Tibial artery (tissue), 4 donors: ENCODE measurements around the gene TNFSF13.

Experiments
- DNase-seq, 2 donors: peaks; one replicate each; pipeline ENCODE4 v3.0.0-alpha.2; 2019
- H3K27ac ChIP-seq, 2 donors: fragments of 200-600 bp; sonication (generic) in 1 of 2; 1 replicate in 1 of 2; 2 replicates in 1 of 2; pipeline ENCODE4 v1.5.1; 2018 to 2019; ENCODE audit warnings: mild to moderate bottlenecking in 1 of 2
- H3K27me3 ChIP-seq, 2 donors: fragments of 200-600 bp; sonication (generic) in 1 of 2; one replicate each; pipeline versions ENCODE4 v1.5.1 to v1.6.0; 2016 to 2019
- H3K36me3 ChIP-seq, 3 donors: fragments of 200-600 bp; sonication (generic) in 2 of 3; one replicate each; pipeline ENCODE4 v1.5.1; 2016 to 2019; ENCODE audit warnings: mild to moderate bottlenecking in 2 of 3
- H3K4me1 ChIP-seq, 4 donors: fragments of 200-600 bp; sonication (generic) in 2 of 4; 1 replicate in 3 of 4; 2 replicates in 1 of 4; pipeline ENCODE4 v1.5.1; 2016 to 2019
- H3K4me3 ChIP-seq, 2 donors: fragments of 200-600 bp; sonication (generic) in 1 of 2; 1 replicate in 1 of 2; 2 replicates in 1 of 2; pipeline ENCODE4 v1.5.1; 2018 to 2019; ENCODE audit warnings: mild to moderate bottlenecking in 2 of 2
- H3K9me3 ChIP-seq, 3 donors: fragments of 200-600 bp; sonication (generic) in 1 of 3; one replicate each; pipeline ENCODE4 v1.5.1; 2016 to 2019
- intact Hi-C: fragments of 100-400 bp; cut with DNase I; formaldehyde crosslinking; loops from one replicate; pipeline ENCODE4 v1.15.0; 2023; ENCODE audit warnings: low total_unique reads
- TF ChIP-seq, protein P1 (sequence below), 2 experiments: fragments of 200-600 bp in 1 of 2; fragments of 450-650 bp in 1 of 2; IDR thresholded peaks; one replicate each; pipeline ENCODE4 v1.5.1; 2017 to 2019; ENCODE audit warnings: antibody characterized with exemption in 2 of 2, mild to moderate bottlenecking in 1 of 2, moderate library complexity in 1 of 2

TNFSF13 gene, protein sequence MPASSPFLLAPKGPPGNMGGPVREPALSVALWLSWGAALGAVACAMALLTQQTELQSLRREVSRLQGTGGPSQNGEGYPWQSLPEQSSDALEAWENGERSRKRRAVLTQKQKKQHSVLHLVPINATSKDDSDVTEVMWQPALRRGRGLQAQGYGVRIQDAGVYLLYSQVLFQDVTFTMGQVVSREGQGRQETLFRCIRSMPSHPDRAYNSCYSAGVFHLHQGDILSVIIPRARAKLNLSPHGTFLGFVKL

DNA sequence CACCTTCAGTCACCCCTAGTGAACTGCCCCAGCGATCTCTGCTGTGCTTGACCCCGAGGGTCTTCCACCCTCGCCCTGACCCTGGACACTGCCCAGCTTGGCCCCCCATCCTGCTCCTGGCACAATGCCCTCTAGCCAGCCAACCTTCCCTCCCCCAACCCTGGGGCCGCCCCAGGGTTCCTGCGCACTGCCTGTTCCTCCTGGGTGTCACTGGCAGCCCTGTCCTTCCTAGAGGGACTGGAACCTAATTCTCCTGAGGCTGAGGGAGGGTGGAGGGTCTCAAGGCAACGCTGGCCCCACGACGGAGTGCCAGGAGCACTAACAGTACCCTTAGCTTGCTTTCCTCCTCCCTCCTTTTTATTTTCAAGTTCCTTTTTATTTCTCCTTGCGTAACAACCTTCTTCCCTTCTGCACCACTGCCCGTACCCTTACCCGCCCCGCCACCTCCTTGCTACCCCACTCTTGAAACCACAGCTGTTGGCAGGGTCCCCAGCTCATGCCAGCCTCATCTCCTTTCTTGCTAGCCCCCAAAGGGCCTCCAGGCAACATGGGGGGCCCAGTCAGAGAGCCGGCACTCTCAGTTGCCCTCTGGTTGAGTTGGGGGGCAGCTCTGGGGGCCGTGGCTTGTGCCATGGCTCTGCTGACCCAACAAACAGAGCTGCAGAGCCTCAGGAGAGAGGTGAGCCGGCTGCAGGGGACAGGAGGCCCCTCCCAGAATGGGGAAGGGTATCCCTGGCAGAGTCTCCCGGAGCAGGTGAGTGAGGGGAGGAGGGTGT is at the start of gene TNFSF13:
TNFSF13 (plus strand) TSS at position 207 of the 776 bp plus-strand sequence; CDS start at position 497, 290 bp downstream.
- Histone ChIP-seq H3K9me3 (no peaks in the 10 kb centered on the region), H3K4me1 (peaks cover 0 to 59% (median 54%) of the 10 kb centered on the region in 4 donors), H3K36me3 (peaks cover 0 to 12% (median 6%) of the 10 kb centered on the region in 3 donors), H3K4me3 (peak within 1 kb of the TSS; percentile 86 to 99), H3K27ac (peak within 1 kb of the TSS; percentile 95 to 96), H3K27me3 (no peaks in the 10 kb centered on the region)
- TF ChIP-seq, protein P1, sequence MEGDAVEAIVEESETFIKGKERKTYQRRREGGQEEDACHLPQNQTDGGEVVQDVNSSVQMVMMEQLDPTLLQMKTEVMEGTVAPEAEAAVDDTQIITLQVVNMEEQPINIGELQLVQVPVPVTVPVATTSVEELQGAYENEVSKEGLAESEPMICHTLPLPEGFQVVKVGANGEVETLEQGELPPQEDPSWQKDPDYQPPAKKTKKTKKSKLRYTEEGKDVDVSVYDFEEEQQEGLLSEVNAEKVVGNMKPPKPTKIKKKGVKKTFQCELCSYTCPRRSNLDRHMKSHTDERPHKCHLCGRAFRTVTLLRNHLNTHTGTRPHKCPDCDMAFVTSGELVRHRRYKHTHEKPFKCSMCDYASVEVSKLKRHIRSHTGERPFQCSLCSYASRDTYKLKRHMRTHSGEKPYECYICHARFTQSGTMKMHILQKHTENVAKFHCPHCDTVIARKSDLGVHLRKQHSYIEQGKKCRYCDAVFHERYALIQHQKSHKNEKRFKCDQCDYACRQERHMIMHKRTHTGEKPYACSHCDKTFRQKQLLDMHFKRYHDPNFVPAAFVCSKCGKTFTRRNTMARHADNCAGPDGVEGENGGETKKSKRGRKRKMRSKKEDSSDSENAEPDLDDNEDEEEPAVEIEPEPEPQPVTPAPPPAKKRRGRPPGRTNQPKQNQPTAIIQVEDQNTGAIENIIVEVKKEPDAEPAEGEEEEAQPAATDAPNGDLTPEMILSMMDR (IDR thresholded peaks at IDR 0.05): no peak
- DNase-seq: peak; percentile 64 to 85
- intact Hi-C loops: no loop called here

DNA sequence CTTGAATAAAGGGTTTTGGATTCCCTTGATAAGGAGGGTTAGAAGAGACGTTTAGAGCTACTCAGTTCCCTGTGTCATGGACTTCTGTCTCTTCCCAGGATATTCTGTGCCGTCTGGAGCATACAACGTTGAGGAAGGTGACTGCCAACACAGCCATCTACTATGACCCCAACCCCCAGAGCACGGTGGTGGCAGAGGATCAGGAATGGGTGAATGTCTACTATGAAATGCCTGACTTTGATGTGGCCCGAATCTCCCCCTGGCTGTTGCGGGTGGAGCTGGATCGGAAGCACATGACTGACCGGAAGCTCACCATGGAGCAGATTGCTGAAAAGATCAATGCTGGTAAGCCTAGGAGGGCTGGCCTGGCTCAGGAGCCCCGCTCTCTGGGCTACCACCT is 49.7 kb upstream of the TNFSF13 start:
- Histone ChIP-seq H3K27ac (no peak overlapping the region), H3K4me1 (no peaks in the 10 kb centered on the region), H3K9me3 (no peaks in the 10 kb centered on the region), H3K4me3 (no peak overlapping the region), H3K36me3 (peaks cover 86 to 100% (median 90%) of the 10 kb centered on the region in 3 donors), H3K27me3 (no peaks in the 10 kb centered on the region)
- TF ChIP-seq, protein P1 (IDR thresholded peaks at IDR 0.05): no peak
- intact Hi-C loops: no loop called here
- DNase-seq: no peak

DNA sequence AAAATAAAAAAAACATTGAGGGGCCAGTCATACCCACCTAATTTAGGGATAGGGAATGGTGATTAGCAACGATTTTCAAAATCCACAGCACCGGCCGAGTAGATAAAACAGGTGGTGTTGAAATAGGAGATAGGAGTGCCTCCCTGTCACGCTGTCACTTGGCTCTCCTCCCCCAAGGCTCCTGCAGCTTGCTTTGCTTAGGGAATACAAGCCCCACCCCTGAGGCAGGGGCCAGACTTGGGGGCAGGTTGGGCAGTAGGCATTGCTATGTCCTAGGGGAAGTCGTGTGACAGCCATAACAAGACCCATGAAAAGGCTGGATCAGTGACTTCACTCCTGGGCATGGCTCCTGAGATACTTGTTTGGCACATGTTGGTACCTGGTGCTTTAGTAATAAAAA is 48.6 kb upstream of the TNFSF13 start:
- no peak for DNase-seq
- no peak overlapping the region for H3K4me3 ChIP-seq
- intact Hi-C loops: no loop called here
- no peaks in the 10 kb centered on the region for H3K4me1 ChIP-seq
- H3K27me3 ChIP-seq: no peaks in the 10 kb centered on the region
- peaks cover 84 to 97% (median 89%) of the 10 kb centered on the region in 3 donors for H3K36me3 ChIP-seq
- no peaks in the 10 kb centered on the region for H3K9me3 ChIP-seq
- TF ChIP-seq, protein P1 (IDR thresholded peaks at IDR 0.05): no peak
- no peak overlapping the region for H3K27ac ChIP-seq

DNA sequence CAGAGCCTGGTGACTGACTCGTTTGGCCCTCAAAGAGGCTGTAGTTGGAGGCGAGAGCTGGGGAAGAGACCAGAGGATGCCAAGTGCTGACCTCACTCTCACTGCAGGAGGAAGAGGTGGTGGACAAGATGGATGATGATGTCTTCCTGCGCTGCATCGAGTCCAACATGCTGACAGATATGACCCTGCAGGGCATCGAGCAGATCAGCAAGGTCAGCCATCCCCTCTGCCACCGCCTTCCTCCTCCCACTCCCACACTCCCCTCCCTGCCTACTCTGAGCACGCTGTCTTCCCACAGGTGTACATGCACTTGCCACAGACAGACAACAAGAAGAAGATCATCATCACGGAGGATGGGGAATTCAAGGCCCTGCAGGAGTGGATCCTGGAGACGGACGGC is 47.4 kb upstream of the TNFSF13 start:
- TF ChIP-seq, protein P1 (IDR thresholded peaks at IDR 0.05): no peak
- intact Hi-C loops: no loop called here
- H3K4me1 ChIP-seq: no peaks in the 10 kb centered on the region
- no peak for DNase-seq
- no peaks in the 10 kb centered on the region for H3K27me3 ChIP-seq
- H3K9me3 ChIP-seq: no peaks in the 10 kb centered on the region
- H3K27ac ChIP-seq: no peak overlapping the region
- no peak overlapping the region for H3K4me3 ChIP-seq
- H3K36me3 ChIP-seq: peaks cover 73 to 85% (median 78%) of the 10 kb centered on the region in 3 donors

DNA sequence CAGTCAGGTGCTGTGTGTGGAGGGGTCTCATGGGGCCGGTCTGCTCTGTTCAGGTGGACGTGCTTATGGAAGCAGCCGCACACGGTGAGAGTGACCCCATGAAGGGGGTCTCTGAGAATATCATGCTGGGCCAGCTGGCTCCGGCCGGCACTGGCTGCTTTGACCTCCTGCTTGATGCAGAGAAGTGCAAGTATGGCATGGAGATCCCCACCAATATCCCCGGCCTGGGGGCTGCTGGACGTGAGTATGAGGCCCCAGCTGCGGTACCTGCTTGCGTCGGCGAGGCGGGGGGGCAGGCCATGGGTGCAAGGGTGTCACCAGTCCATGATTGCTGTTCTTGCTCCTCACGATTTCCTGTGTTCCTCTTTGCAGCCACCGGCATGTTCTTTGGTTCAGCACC is 46.4 kb upstream of the TNFSF13 start:
- Histone ChIP-seq H3K27ac (no peak overlapping the region), H3K4me1 (no peaks in the 10 kb centered on the region), H3K36me3 (peaks cover 64 to 75% (median 71%) of the 10 kb centered on the region in 3 donors), H3K27me3 (no peaks in the 10 kb centered on the region), H3K4me3 (no peak overlapping the region), H3K9me3 (no peaks in the 10 kb centered on the region)
- intact Hi-C loops: no loop called here
- TF ChIP-seq, protein P1 (IDR thresholded peaks at IDR 0.05): no peak
- DNase-seq: no peak
